WTC11 (cell line): ENCODE data around the gene PIGV. TPM values are rescaled to one million over a fixed set of nuclear protein-coding genes. Genes with fewer than 3 reads are reported as not detected.

Experiments used
- ATAC-seq: fragments of 200-7000 bp; cut with Tn5 transposase; 2 replicates; pipeline ENCODE4 v1.10.0; 2021; ENCODE audit warnings: mild to moderate bottlenecking, moderate library complexity
- CTCF ChIA-PET: fragments of 300-600 bp; sonication (Branson Sonifier 250); formaldehyde crosslinking; loops from one replicate; lab custom pipeline; 2021; ENCODE audit warnings: antibody characterized with exemption; lab: Charles Lee
- POLR2A ChIA-PET: fragments of 350-600 bp; sonication (Branson Sonifier 250); formaldehyde crosslinking; loops from one replicate; lab custom pipeline; 2021; ENCODE audit warnings: antibody characterized with exemption; lab: Charles Lee
- DNase-seq: peaks from one replicate; pipeline ENCODE4 v3.0.0; 2021; ENCODE audit warnings: low spot score
- H3K27ac Mint-ChIP-seq: 2 replicates; pipeline ENCODE4 v1.8.0; 2021; ENCODE audit warnings: mixed read lengths
- H3K27me3 Mint-ChIP-seq: 2 replicates; pipeline ENCODE4 v1.8.0; 2021; ENCODE audit warnings: low read depth, mild to moderate bottlenecking, moderate library complexity, mixed read lengths
- H3K36me3 Mint-ChIP-seq: 2 replicates; pipeline ENCODE4 v1.8.0; 2021; ENCODE audit warnings: mixed read lengths
- H3K4me1 Mint-ChIP-seq: 2 replicates; pipeline ENCODE4 v1.8.0; 2022; ENCODE audit warnings: mixed read lengths
- H3K4me3 Mint-ChIP-seq: 2 replicates; pipeline ENCODE4 v1.8.0; 2021; ENCODE audit warnings: mild to moderate bottlenecking, moderate library complexity, mixed read lengths
- H3K9me3 Mint-ChIP-seq: 2 replicates; pipeline ENCODE4 v1.8.0; 2021; ENCODE audit warnings: mixed read lengths
- GABPB1 ChIP-seq: sonication (generic); formaldehyde crosslinking; IDR thresholded peaks from 2 replicates; pipeline ENCODE4 v1.8.1; 2023; ENCODE audit warnings: mild to moderate bottlenecking, missing genetic modification reagents
- HMGA2 ChIP-seq: fragments of 250-450 bp; sonication (Bioruptor Pico); IDR thresholded peaks from 2 replicates; pipeline ENCODE4 v1.4.0; 2021; ENCODE audit warnings: mild to moderate bottlenecking, moderate library complexity
- KAT7 ChIP-seq: sonication (generic); formaldehyde crosslinking; IDR thresholded peaks from 2 replicates; pipeline ENCODE4 v1.8.1; 2023; ENCODE audit warnings: missing genetic modification reagents, mild to moderate bottlenecking, borderline replicate concordance
- PRRX2 ChIP-seq: fragments of 250-450 bp; sonication (Bioruptor Pico); IDR thresholded peaks from 2 replicates; pipeline ENCODE4 v1.8.0; 2021; ENCODE audit warnings: mild to moderate bottlenecking
- RELA ChIP-seq: sonication (generic); formaldehyde crosslinking; IDR thresholded peaks from 2 replicates; pipeline ENCODE4 v1.8.1; 2022; ENCODE audit warnings: missing genetic modification reagents, mild to moderate bottlenecking, borderline replicate concordance
- RORB ChIP-seq: fragments of 250-450 bp; sonication (Bioruptor Pico); IDR thresholded peaks from 2 replicates; pipeline ENCODE4 v1.9.0; 2021; ENCODE audit warnings: mild to moderate bottlenecking
- TEAD1 ChIP-seq: sonication (generic); formaldehyde crosslinking; IDR thresholded peaks from 2 replicates; pipeline ENCODE4 v1.8.0; 2022; ENCODE audit warnings: mild to moderate bottlenecking, missing genetic modification reagents
- TEAD4 ChIP-seq: sonication (generic); formaldehyde crosslinking; IDR thresholded peaks from 2 replicates; pipeline ENCODE4 v1.8.0; 2022; ENCODE audit warnings: mild to moderate bottlenecking, missing genetic modification reagents
- TP53 ChIP-seq: sonication (generic); formaldehyde crosslinking; IDR thresholded peaks from 2 replicates; pipeline ENCODE4 v1.8.1; 2023; ENCODE audit warnings: mild to moderate bottlenecking, missing genetic modification reagents
- ZBTB21 ChIP-seq: sonication (generic); formaldehyde crosslinking; IDR thresholded peaks from 2 replicates; pipeline ENCODE4 v1.8.1; 2023; ENCODE audit warnings: mild to moderate bottlenecking, missing genetic modification reagents, borderline replicate concordance
- ZNF121 ChIP-seq: sonication (generic); formaldehyde crosslinking; IDR thresholded peaks from 2 replicates; pipeline ENCODE4 v1.8.0; 2023; ENCODE audit warnings: missing genetic modification reagents
- ZNF219 ChIP-seq: sonication (generic); formaldehyde crosslinking; IDR thresholded peaks from 2 replicates; pipeline ENCODE4 v1.8.0; 2023; ENCODE audit warnings: missing genetic modification reagents, mild to moderate bottlenecking, borderline replicate concordance
- ZNF423 ChIP-seq: fragments of 250-450 bp; sonication (Bioruptor Pico); IDR thresholded peaks from 2 replicates; pipeline ENCODE4 v2.1.2; 2022; ENCODE audit warnings: mild to moderate bottlenecking, moderate library complexity
- ZNF671 ChIP-seq: fragments of 250-450 bp; sonication (Bioruptor Pico); IDR thresholded peaks from 2 replicates; pipeline ENCODE4 v1.8.0; 2021; ENCODE audit warnings: mild to moderate bottlenecking
- total RNA-seq: library from RNA; stranded (reverse); gene quantifications from 3 replicates; pipeline ENCODE4 v1.2.3, GENCODE V29; 2021
- TF ChIP-seq, protein P1 (sequence below): sonication (generic); formaldehyde crosslinking; IDR thresholded peaks from 2 replicates; pipeline ENCODE4 v1.8.1; 2022; ENCODE audit warnings: low read depth, mild to moderate bottlenecking, moderate library complexity, missing genetic modification reagents, borderline replicate concordance
- TF ChIP-seq, protein P2 (sequence below): sonication (generic); formaldehyde crosslinking; IDR thresholded peaks from 2 replicates; pipeline ENCODE4 v1.8.1; 2022; ENCODE audit warnings: missing genetic modification reagents, borderline replicate concordance
- TF ChIP-seq, protein P3 (sequence below): sonication (generic); formaldehyde crosslinking; IDR thresholded peaks from 2 replicates; pipeline ENCODE4 v1.8.1; 2022; ENCODE audit warnings: low read depth, missing genetic modification reagents, borderline replicate concordance
- TF ChIP-seq, protein P4 (sequence below): sonication (generic); formaldehyde crosslinking; IDR thresholded peaks from 2 replicates; pipeline ENCODE4 v1.8.0; 2022; ENCODE audit warnings: mild to moderate bottlenecking, missing genetic modification reagents
- TF ChIP-seq, protein P5 (sequence below): fragments of 200-600 bp; IDR thresholded peaks from 2 replicates; pipeline ENCODE4 v1.8.0; 2022; ENCODE audit warnings: antibody characterized with exemption
- TF ChIP-seq, protein P6 (sequence below): sonication (generic); formaldehyde crosslinking; IDR thresholded peaks from 2 replicates; pipeline ENCODE4 v1.8.1; 2023; ENCODE audit warnings: mild to moderate bottlenecking, moderate library complexity, missing genetic modification reagents
- TF ChIP-seq, protein P7 (sequence below): fragments of 250-450 bp; sonication (Bioruptor Pico); conservative IDR thresholded peaks from 2 replicates; pipeline ENCODE4 v1.9.0; 2021; ENCODE audit warnings: mild to moderate bottlenecking
- TF ChIP-seq, protein P8 (sequence below): sonication (generic); formaldehyde crosslinking; IDR thresholded peaks from 2 replicates; pipeline ENCODE4 v1.8.1; 2023; ENCODE audit warnings: mild to moderate bottlenecking, missing genetic modification reagents

The PIGV gene
- total RNA-seq, 1 experiment from 2014 or later = 15.0 TPM

DNA sequence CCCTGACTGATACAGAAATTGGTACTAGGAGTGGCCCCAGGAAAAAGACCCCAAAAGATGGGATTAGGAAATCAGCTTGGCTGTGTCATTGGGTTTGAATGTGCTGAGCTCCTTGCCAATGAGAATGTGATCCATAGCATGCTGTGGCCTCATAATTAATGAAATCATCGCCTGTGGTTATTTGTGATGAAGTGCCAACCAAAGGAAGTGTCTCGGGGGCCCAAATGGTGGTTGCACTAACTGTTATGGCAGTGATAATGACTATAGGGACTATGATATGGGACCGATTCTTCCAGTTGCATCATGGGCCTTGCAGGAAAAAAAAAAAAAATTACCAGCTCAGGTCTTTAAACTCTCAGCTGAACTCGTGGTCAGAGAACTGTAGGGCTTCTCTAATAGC, 23.3 kb downstream of the PIGV start:
- ChIA-PET POLR2A (no interaction called here), CTCF (interaction anchor here (0.5 to 3.4 kb wide), 13 partner anchors 10 to 273 kb away, joined by 3 to 19 read pairs (median 6); partner anchors contain the start of genes NUDC, PIGV and ZDHHC18)
- no peaks in the 10 kb centered on the region; the same call in 1 of the 2 replicates for H3K27me3 Mint-ChIP-seq
- TF ChIP-seq, protein P1, sequence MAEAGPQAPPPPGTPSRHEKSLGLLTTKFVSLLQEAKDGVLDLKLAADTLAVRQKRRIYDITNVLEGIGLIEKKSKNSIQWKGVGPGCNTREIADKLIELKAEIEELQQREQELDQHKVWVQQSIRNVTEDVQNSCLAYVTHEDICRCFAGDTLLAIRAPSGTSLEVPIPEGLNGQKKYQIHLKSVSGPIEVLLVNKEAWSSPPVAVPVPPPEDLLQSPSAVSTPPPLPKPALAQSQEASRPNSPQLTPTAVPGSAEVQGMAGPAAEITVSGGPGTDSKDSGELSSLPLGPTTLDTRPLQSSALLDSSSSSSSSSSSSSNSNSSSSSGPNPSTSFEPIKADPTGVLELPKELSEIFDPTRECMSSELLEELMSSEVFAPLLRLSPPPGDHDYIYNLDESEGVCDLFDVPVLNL = no peak
- TF ChIP-seq, protein P2, sequence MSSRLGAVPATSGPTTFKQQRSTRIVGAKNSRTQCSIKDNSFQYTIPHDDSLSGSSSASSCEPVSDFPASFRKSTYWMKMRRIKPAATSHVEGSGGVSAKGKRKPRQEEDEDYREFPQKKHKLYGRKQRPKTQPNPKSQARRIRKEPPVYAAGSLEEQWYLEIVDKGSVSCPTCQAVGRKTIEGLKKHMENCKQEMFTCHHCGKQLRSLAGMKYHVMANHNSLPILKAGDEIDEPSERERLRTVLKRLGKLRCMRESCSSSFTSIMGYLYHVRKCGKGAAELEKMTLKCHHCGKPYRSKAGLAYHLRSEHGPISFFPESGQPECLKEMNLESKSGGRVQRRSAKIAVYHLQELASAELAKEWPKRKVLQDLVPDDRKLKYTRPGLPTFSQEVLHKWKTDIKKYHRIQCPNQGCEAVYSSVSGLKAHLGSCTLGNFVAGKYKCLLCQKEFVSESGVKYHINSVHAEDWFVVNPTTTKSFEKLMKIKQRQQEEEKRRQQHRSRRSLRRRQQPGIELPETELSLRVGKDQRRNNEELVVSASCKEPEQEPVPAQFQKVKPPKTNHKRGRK (CRISPR knock-in tag) = no peak
- no peak for TF ChIP-seq ZBTB21 (CRISPR knock-in tag)
- no peak for TF ChIP-seq RORB (CRISPR knock-in tag)
- TF ChIP-seq TEAD4 (CRISPR knock-in tag) = no peak
- TF ChIP-seq GABPB1 (CRISPR knock-in tag) = no peak
- TF ChIP-seq ZNF121 (CRISPR knock-in tag) = no peak
- TF ChIP-seq, protein P3, sequence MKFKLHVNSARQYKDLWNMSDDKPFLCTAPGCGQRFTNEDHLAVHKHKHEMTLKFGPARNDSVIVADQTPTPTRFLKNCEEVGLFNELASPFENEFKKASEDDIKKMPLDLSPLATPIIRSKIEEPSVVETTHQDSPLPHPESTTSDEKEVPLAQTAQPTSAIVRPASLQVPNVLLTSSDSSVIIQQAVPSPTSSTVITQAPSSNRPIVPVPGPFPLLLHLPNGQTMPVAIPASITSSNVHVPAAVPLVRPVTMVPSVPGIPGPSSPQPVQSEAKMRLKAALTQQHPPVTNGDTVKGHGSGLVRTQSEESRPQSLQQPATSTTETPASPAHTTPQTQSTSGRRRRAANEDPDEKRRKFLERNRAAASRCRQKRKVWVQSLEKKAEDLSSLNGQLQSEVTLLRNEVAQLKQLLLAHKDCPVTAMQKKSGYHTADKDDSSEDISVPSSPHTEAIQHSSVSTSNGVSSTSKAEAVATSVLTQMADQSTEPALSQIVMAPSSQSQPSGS (CRISPR knock-in tag) = no peak
- TF ChIP-seq, protein P4, sequence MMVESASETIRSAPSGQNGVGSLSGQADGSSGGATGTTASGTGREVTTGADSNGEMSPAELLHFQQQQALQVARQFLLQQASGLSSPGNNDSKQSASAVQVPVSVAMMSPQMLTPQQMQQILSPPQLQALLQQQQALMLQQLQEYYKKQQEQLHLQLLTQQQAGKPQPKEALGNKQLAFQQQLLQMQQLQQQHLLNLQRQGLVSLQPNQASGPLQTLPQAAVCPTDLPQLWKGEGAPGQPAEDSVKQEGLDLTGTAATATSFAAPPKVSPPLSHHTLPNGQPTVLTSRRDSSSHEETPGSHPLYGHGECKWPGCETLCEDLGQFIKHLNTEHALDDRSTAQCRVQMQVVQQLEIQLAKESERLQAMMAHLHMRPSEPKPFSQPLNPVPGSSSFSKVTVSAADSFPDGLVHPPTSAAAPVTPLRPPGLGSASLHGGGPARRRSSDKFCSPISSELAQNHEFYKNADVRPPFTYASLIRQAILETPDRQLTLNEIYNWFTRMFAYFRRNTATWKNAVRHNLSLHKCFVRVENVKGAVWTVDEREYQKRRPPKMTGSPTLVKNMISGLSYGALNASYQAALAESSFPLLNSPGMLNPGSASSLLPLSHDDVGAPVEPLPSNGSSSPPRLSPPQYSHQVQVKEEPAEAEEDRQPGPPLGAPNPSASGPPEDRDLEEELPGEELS = no peak
- no peak for TF ChIP-seq PRRX2 (CRISPR knock-in tag)
- TF ChIP-seq, protein P5, sequence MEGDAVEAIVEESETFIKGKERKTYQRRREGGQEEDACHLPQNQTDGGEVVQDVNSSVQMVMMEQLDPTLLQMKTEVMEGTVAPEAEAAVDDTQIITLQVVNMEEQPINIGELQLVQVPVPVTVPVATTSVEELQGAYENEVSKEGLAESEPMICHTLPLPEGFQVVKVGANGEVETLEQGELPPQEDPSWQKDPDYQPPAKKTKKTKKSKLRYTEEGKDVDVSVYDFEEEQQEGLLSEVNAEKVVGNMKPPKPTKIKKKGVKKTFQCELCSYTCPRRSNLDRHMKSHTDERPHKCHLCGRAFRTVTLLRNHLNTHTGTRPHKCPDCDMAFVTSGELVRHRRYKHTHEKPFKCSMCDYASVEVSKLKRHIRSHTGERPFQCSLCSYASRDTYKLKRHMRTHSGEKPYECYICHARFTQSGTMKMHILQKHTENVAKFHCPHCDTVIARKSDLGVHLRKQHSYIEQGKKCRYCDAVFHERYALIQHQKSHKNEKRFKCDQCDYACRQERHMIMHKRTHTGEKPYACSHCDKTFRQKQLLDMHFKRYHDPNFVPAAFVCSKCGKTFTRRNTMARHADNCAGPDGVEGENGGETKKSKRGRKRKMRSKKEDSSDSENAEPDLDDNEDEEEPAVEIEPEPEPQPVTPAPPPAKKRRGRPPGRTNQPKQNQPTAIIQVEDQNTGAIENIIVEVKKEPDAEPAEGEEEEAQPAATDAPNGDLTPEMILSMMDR = no peak
- no peak for TF ChIP-seq ZNF423 (CRISPR knock-in tag)
- TF ChIP-seq, protein P6, sequence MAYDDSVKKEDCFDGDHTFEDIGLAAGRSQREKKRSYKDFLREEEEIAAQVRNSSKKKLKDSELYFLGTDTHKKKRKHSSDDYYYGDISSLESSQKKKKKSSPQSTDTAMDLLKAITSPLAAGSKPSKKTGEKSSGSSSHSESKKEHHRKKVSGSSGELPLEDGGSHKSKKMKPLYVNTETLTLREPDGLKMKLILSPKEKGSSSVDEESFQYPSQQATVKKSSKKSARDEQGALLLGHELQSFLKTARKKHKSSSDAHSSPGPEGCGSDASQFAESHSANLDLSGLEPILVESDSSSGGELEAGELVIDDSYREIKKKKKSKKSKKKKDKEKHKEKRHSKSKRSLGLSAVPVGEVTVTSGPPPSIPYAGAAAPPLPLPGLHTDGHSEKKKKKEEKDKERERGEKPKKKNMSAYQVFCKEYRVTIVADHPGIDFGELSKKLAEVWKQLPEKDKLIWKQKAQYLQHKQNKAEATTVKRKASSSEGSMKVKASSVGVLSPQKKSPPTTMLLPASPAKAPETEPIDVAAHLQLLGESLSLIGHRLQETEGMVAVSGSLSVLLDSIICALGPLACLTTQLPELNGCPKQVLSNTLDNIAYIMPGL = no peak
- no peak for TF ChIP-seq TEAD1 (CRISPR knock-in tag)
- H3K4me3 Mint-ChIP-seq = no peak overlapping the region
- no peak overlapping the region for H3K27ac Mint-ChIP-seq
- ATAC-seq (no peak), DNase-seq (no peak)
- H3K36me3 Mint-ChIP-seq = no peaks in the 10 kb centered on the region
- H3K9me3 Mint-ChIP-seq = peaks cover 16% of the 10 kb centered on the region; the same call in 1 of the 2 replicates
- H3K4me1 Mint-ChIP-seq = no peaks in the 10 kb centered on the region

DNA sequence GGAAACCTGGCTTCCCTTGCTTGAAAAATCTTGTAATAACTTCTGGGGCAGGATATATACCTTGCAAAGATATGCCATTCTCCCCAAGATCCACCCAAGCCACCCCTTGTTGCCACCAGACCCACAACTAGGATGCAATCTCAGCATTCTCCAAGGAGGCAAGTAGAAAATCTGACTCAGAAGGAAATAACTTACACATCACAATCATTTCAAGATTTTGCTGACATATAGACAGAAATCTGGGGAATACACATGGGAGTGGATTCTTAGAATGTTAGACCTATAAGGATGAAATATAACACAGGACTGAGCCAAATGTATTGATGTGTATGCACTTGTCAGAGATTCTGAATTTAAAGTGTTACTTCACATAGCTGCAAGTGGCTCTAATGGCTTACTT, 24.0 kb downstream of the PIGV start:
- no peak overlapping the region for H3K4me3 Mint-ChIP-seq
- H3K36me3 Mint-ChIP-seq = peaks cover 3% of the 10 kb centered on the region; the same call in 1 of the 2 replicates
- DNase-seq = no peak
- peaks cover 4% of the 10 kb centered on the region; the same call in 1 of the 2 replicates for H3K27me3 Mint-ChIP-seq
- no peak for ATAC-seq
- no peak overlapping the region for H3K27ac Mint-ChIP-seq
- POLR2A ChIA-PET = no interaction called here
- no peaks in the 10 kb centered on the region for H3K4me1 Mint-ChIP-seq
- CTCF ChIA-PET = interaction anchor here (0.9 to 3.4 kb wide), 6 partner anchors 9 to 274 kb away, joined by 3 to 19 read pairs (median 4); partner anchors contain the start of gene ZDHHC18
- peaks cover 18% of the 10 kb centered on the region; the same call in 1 of the 2 replicates for H3K9me3 Mint-ChIP-seq
- TF ChIP-seq RELA (CRISPR knock-in tag) = no peak
- TF ChIP-seq, protein P7, sequence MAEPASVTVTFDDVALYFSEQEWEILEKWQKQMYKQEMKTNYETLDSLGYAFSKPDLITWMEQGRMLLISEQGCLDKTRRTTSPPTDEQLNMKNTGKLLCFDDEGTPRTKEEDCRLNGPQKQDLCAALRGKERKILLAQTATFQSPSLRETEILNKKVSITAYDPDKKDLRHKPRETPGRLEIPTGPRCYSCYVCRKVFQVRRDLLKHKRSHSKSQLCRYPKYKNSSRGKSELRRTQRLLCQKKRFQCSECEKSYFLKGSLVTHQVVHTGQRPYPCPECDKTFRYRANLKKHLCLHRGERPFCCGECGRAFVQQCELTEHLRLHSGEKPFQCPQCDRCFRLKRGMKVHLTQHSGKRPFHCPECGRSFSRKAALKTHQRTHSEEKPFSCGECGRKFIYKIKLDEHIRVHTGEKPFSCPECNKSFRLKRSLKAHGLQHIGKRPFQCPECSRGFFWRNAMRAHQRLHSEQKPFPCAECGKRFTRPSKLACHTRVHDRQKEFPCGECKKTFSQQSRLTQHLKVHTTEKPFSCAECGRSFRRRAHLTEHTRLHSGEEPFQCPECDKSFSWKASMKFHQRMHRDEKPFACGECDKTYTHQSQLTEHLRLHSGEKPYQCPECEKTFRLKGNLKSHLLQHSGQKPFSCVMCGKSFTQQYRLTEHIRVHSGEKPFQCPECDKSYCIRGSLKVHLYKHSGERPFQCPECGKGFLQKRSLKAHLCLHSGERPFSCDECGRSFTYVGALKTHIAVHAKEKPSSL (CRISPR knock-in tag) = no peak
- TF ChIP-seq ZNF219 (CRISPR knock-in tag) = no peak
- TF ChIP-seq TP53 (CRISPR knock-in tag) = no peak
- TF ChIP-seq TEAD4 (CRISPR knock-in tag) = no peak
- TF ChIP-seq, protein P8, sequence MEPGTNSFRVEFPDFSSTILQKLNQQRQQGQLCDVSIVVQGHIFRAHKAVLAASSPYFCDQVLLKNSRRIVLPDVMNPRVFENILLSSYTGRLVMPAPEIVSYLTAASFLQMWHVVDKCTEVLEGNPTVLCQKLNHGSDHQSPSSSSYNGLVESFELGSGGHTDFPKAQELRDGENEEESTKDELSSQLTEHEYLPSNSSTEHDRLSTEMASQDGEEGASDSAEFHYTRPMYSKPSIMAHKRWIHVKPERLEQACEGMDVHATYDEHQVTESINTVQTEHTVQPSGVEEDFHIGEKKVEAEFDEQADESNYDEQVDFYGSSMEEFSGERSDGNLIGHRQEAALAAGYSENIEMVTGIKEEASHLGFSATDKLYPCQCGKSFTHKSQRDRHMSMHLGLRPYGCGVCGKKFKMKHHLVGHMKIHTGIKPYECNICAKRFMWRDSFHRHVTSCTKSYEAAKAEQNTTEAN (CRISPR knock-in tag) = no peak
- TF ChIP-seq HMGA2 (CRISPR knock-in tag) = no peak
- no peak for TF ChIP-seq PRRX2 (CRISPR knock-in tag)
- TF ChIP-seq ZNF671 = no peak
- TF ChIP-seq ZNF121 (CRISPR knock-in tag) = no peak
- TF ChIP-seq KAT7 (CRISPR knock-in tag) = no peak
